Measurements from ENCODE around the gene VTCN1. TPM values are rescaled to one million over a fixed set of nuclear protein-coding genes. Genes with fewer than 3 reads are reported as not detected.

VTCN1 gene, protein sequence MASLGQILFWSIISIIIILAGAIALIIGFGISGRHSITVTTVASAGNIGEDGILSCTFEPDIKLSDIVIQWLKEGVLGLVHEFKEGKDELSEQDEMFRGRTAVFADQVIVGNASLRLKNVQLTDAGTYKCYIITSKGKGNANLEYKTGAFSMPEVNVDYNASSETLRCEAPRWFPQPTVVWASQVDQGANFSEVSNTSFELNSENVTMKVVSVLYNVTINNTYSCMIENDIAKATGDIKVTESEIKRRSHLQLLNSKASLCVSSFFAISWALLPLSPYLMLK
- total RNA-seq (not detected in 2 replicates), polyA plus RNA-seq (not detected in 2 replicates), polyA minus RNA-seq (not detected in 2 replicates), Bru-seq, nascent RNA (not detected), BruChase-seq, experiment 1, labeled RNA remaining after a 6-hour chase (percentile 1 among the genes with signal in this experiment), BruChase-seq, experiment 2, labeled RNA remaining after a 2-hour chase (percentile 5 among the genes with signal in this experiment)
- not detected in 2 replicates for polyA plus RNA-seq (2011; cell fraction: cytosol; rRNA removed)
- polyA plus RNA-seq (2011; cell fraction: nucleus; rRNA removed) = not detected in 2 replicates
- polyA plus RNA-seq (2012) = not detected in 2 replicates
- not detected for polyA minus RNA-seq (2011; cell fraction: cytosol; rRNA and poly(A)+ RNA removed)
- polyA minus RNA-seq (2011; cell fraction: nucleus; rRNA and poly(A)+ RNA removed) = not detected in 2 replicates
- long read RNA-seq = 0 reads

DNA sequence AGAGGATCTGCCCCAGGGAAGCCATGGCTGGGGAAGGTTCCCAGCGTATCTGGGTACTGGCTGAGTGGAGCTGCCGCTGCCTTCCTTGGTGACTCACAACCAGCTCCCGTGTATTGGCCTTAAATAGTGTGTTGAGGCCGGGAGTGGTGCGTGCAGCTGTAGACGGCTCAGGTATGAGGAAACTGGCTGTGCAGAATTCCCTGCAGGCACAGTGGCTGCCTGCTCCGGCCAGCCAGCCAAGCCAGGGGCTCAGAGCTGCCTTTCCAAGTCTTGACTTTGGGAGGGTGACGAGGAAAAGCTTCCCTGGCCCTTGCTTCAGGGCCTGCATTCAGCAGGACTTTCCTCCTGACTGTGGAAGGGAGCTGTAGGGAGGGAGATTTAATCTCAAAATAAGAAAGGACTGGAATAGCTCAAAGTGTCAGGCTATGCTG, at the start of gene VTCN1:
Gene VTCN1, minus strand, starts transcription at position 97 of the 431 bp plus-strand sequence. Its CDS starts 72 bp downstream, at position 25.
- H3K79me2 ChIP-seq (ENCODE audit: control insufficient read depth, insufficient read depth, low read length) = no peaks in the 10 kb centered on the region
- H3K27ac ChIP-seq (ENCODE audit: insufficient read depth, low read depth, low read length) = no peak within 1 kb of the TSS
- no peaks in the 10 kb centered on the region for H3K27me3 ChIP-seq (ENCODE audit: control insufficient read depth in 2 of 2, insufficient read depth in 2 of 2, low read length in 2 of 2)
- no peak within 1 kb of the TSS for H2AFZ ChIP-seq (ENCODE audit: low read depth, low read length)
- no peaks in the 10 kb centered on the region for H4K20me1 ChIP-seq (replicated peaks; ENCODE audit: control insufficient read depth, extremely low read depth, insufficient read depth, low read length)
- no peaks in the 10 kb centered on the region for H3K9me3 ChIP-seq (replicated peaks; ENCODE audit: control insufficient read depth, insufficient read depth, low read length)
- H3K4me1 ChIP-seq (ENCODE audit: control insufficient read depth, extremely low read depth, insufficient read depth, low read length) = no peaks in the 10 kb centered on the region
- no TSS peak for BruUV-seq (replicated peaks)
- no peak for FAIRE-seq
- intact Hi-C loops (cut with micrococcal nuclease) (no loop called here), dilution Hi-C loops (cut with MboI; ENCODE audit: extremely low pct_ligation_motif_present, low sequenced_read_pairs) (no loop called here)
- TF ChIP-seq FOS (IDR thresholded peaks at IDR 0.05; ENCODE audit: borderline replicate concordance, insufficient read depth, low read length) (no peak), POLR2AphosphoS5 (IDR thresholded peaks at IDR 0.05; ENCODE audit: insufficient read depth, low read depth, low read length) (no peak), MYC (IDR thresholded peaks at IDR 0.05; ENCODE audit: low read depth, low read length) (no peak), GATA2 (IDR thresholded peaks at IDR 0.05; ENCODE audit: insufficient read depth, insufficient read length, low read depth, low read length) (no peak), EZH2 (IDR thresholded peaks at IDR 0.05; ENCODE audit: borderline replicate concordance, low read depth, low read length, severe bottlenecking) (no peak), POLR2A (IDR thresholded peaks at IDR 0.05; ENCODE audit: low read depth, low read length) (no peak), JUN (IDR thresholded peaks at IDR 0.05; ENCODE audit: borderline replicate concordance, insufficient read depth, insufficient read length, low read depth) (no peak)
- TF ChIP-seq, protein P1, sequence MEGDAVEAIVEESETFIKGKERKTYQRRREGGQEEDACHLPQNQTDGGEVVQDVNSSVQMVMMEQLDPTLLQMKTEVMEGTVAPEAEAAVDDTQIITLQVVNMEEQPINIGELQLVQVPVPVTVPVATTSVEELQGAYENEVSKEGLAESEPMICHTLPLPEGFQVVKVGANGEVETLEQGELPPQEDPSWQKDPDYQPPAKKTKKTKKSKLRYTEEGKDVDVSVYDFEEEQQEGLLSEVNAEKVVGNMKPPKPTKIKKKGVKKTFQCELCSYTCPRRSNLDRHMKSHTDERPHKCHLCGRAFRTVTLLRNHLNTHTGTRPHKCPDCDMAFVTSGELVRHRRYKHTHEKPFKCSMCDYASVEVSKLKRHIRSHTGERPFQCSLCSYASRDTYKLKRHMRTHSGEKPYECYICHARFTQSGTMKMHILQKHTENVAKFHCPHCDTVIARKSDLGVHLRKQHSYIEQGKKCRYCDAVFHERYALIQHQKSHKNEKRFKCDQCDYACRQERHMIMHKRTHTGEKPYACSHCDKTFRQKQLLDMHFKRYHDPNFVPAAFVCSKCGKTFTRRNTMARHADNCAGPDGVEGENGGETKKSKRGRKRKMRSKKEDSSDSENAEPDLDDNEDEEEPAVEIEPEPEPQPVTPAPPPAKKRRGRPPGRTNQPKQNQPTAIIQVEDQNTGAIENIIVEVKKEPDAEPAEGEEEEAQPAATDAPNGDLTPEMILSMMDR (IDR thresholded peaks at IDR 0.05; ENCODE audit: extremely low read depth in 1 of 2, insufficient read depth in 1 of 2, low read depth in 1 of 2, low read length in 2 of 2) = no peak
- TF ChIP-seq, protein P2, sequence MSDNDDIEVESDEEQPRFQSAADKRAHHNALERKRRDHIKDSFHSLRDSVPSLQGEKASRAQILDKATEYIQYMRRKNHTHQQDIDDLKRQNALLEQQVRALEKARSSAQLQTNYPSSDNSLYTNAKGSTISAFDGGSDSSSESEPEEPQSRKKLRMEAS (IDR thresholded peaks at IDR 0.05; ENCODE audit: insufficient read depth, insufficient read length) = no peak
- no peak for DNase-seq (ENCODE audit: low read depth, low spot score)
- no peak within 1 kb of the TSS for H3K4me2 ChIP-seq (ENCODE audit: insufficient read depth, low read length)
- no peak within 1 kb of the TSS for H3K4me3 ChIP-seq (replicated peaks in 1 of 3; ENCODE audit: insufficient read depth in 1 of 3, low read depth in 1 of 3, low read length in 3 of 3)
- no peaks in the 10 kb centered on the region for H3K9me1 ChIP-seq (replicated peaks; ENCODE audit: control insufficient read depth, extremely low read depth, insufficient read depth, low read length)
- no peaks in the 10 kb centered on the region for H3K36me3 ChIP-seq (ENCODE audit: control insufficient read depth in 2 of 2, extremely low read depth in 1 of 2, insufficient read depth in 2 of 2, low read length in 2 of 2)
- H3K9ac ChIP-seq (replicated peaks; ENCODE audit: extremely low read depth, insufficient read depth, low read length) = no peak within 1 kb of the TSS
- ChIA-PET POLR2A (no interaction called here), CTCF (no interaction called here)
